Tibial artery (tissue), 4 donors: ENCODE data around the gene ADAMTSL1.

Source experiments
- DNase-seq, 2 donors: peaks; one replicate each; pipeline ENCODE4 v3.0.0-alpha.2; 2019
- H3K27ac ChIP-seq, 2 donors: fragments of 200-600 bp; sonication (generic) in 1 of 2; 1 replicate in 1 of 2; 2 replicates in 1 of 2; pipeline ENCODE4 v1.5.1; 2018 to 2019; ENCODE audit warnings: mild to moderate bottlenecking in 1 of 2
- H3K27me3 ChIP-seq, 2 donors: fragments of 200-600 bp; sonication (generic) in 1 of 2; one replicate each; pipeline versions ENCODE4 v1.5.1 to v1.6.0; 2016 to 2019
- H3K36me3 ChIP-seq, 3 donors: fragments of 200-600 bp; sonication (generic) in 2 of 3; one replicate each; pipeline ENCODE4 v1.5.1; 2016 to 2019; ENCODE audit warnings: mild to moderate bottlenecking in 2 of 3
- H3K4me1 ChIP-seq, 4 donors: fragments of 200-600 bp; sonication (generic) in 2 of 4; 1 replicate in 3 of 4; 2 replicates in 1 of 4; pipeline ENCODE4 v1.5.1; 2016 to 2019
- H3K4me3 ChIP-seq, 2 donors: fragments of 200-600 bp; sonication (generic) in 1 of 2; 1 replicate in 1 of 2; 2 replicates in 1 of 2; pipeline ENCODE4 v1.5.1; 2018 to 2019; ENCODE audit warnings: mild to moderate bottlenecking in 2 of 2
- H3K9me3 ChIP-seq, 3 donors: fragments of 200-600 bp; sonication (generic) in 1 of 3; one replicate each; pipeline ENCODE4 v1.5.1; 2016 to 2019
- intact Hi-C: fragments of 100-400 bp; cut with DNase I; formaldehyde crosslinking; loops from one replicate; pipeline ENCODE4 v1.15.0; 2023; ENCODE audit warnings: low total_unique reads
- TF ChIP-seq, protein P1 (sequence below), 2 experiments: fragments of 200-600 bp in 1 of 2; fragments of 450-650 bp in 1 of 2; IDR thresholded peaks; one replicate each; pipeline ENCODE4 v1.5.1; 2017 to 2019; ENCODE audit warnings: antibody characterized with exemption in 2 of 2, mild to moderate bottlenecking in 1 of 2, moderate library complexity in 1 of 2

Gene ADAMTSL1

DNA sequence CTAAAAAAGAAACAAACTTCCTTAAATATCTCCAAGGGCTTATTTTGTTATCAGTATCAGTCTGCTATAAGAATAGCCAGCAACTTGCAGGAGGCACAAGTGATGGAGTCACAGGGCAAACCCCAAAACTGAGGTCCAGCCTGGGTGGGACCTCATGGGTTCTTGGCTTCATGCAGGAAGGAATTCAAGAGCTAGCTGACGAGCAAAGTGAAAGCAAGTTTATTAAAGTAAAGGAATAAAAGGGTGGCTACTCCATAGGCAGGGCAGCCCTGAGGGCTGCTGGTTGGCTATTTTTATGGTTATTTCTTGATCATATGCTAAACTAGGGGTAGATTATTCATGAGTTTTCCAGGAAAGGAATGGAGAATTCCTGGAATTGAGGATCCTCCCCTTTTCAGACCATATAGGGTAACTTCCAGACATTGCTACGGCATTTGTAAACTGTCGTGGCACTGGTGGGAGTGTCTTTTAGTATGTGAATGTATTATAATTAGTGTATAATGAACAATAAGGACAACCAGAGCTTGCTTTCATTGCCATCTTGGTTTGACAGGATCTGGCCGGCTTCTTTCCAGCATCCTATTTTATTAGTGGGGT is 231.9 kb downstream of the ADAMTSL1 start:
- intact Hi-C loops = no loop called here
- H3K27ac ChIP-seq = no peak overlapping the region
- TF ChIP-seq, protein P1, sequence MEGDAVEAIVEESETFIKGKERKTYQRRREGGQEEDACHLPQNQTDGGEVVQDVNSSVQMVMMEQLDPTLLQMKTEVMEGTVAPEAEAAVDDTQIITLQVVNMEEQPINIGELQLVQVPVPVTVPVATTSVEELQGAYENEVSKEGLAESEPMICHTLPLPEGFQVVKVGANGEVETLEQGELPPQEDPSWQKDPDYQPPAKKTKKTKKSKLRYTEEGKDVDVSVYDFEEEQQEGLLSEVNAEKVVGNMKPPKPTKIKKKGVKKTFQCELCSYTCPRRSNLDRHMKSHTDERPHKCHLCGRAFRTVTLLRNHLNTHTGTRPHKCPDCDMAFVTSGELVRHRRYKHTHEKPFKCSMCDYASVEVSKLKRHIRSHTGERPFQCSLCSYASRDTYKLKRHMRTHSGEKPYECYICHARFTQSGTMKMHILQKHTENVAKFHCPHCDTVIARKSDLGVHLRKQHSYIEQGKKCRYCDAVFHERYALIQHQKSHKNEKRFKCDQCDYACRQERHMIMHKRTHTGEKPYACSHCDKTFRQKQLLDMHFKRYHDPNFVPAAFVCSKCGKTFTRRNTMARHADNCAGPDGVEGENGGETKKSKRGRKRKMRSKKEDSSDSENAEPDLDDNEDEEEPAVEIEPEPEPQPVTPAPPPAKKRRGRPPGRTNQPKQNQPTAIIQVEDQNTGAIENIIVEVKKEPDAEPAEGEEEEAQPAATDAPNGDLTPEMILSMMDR (IDR thresholded peaks at IDR 0.05) = no peak

DNA sequence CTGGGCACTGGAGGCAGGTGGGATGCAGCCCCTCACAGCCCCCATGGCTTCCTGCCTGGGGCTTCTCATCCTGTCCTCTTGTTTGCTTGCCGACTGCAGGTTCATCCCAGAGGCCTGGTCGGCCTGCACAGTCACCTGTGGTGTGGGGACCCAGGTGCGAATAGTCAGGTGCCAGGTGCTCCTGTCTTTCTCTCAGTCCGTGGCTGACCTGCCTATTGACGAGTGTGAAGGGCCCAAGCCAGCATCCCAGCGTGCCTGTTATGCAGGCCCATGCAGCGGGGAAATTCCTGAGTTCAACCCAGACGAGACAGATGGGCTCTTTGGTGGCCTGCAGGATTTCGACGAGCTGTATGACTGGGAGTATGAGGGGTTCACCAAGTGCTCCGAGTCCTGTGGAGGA is 232.7 kb downstream of the ADAMTSL1 start:
- Histone ChIP-seq H3K9me3 (no peaks in the 10 kb centered on the region), H3K27ac (no peak overlapping the region), H3K4me3 (no peak overlapping the region), H3K36me3 (no peaks in the 10 kb centered on the region), H3K4me1 (peaks cover 0 to 29% (median 2%) of the 10 kb centered on the region in 4 donors), H3K27me3 (no peaks in the 10 kb centered on the region)
- intact Hi-C loops = no loop called here
- TF ChIP-seq, protein P1 (IDR thresholded peaks at IDR 0.05) = no peak
- DNase-seq = no peak

More for the DNA sequence above, 231.9 kb downstream of the ADAMTSL1 start:
- no peak for DNase-seq
- H3K9me3 ChIP-seq = no peaks in the 10 kb centered on the region
- H3K36me3 ChIP-seq = no peaks in the 10 kb centered on the region
- H3K4me3 ChIP-seq = peak overlapping the region in 1 of 2 donors; percentile 7
- H3K4me1 ChIP-seq = peaks cover 0 to 29% (median 2%) of the 10 kb centered on the region in 4 donors
- no peaks in the 10 kb centered on the region for H3K27me3 ChIP-seq

- no peaks in the 10 kb centered on the region for H3K36me3 ChIP-seq
- H3K4me1 ChIP-seq = peaks cover 0 to 29% (median 2%) of the 10 kb centered on the region in 4 donors
- intact Hi-C loops = no loop called here
- TF ChIP-seq, protein P1 (IDR thresholded peaks at IDR 0.05) = no peak
- H3K27me3 ChIP-seq = no peaks in the 10 kb centered on the region
- DNase-seq = no peak
- no peak overlapping the region for H3K27ac ChIP-seq
- H3K4me3 ChIP-seq = no peak overlapping the region
- no peaks in the 10 kb centered on the region for H3K9me3 ChIP-seq
Measured at GRCh38 chr9:18707061-18707461, 233.1 kb downstream of the ADAMTSL1 start.

- Histone ChIP-seq H3K4me3 (no peak overlapping the region), H3K27ac (no peak overlapping the region), H3K4me1 (peaks cover 0 to 29% (median 2%) of the 10 kb centered on the region in 4 donors), H3K27me3 (no peaks in the 10 kb centered on the region), H3K9me3 (no peaks in the 10 kb centered on the region), H3K36me3 (no peaks in the 10 kb centered on the region)
- intact Hi-C loops = no loop called here
- DNase-seq = no peak
- TF ChIP-seq, protein P1 (IDR thresholded peaks at IDR 0.05) = no peak
Measured at GRCh38 chr9:18707489-18708205, 233.7 kb downstream of the ADAMTSL1 start.

DNA sequence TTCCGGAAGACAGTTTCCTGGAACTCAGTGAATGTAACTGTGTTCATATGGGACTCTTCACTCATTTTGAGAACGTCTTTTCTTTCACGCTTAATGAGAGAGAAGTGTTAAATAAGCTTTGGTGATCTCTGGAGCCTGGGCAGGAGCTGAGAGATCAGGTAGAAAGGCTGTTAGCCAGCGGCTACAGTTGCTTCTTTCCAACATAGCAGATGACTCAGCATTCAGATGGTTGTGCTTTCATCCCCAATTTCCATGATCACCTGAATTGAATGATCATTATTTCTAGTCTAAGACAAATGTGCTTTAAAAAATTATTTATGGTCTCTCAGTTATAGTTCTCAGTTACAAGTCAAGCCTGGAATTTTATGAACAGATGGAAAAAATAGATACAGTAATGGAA is 234.5 kb downstream of the ADAMTSL1 start:
- intact Hi-C loops = no loop called here
- H3K4me3 ChIP-seq = no peak overlapping the region
- H3K27me3 ChIP-seq = no peaks in the 10 kb centered on the region
- H3K27ac ChIP-seq = no peak overlapping the region
- TF ChIP-seq, protein P1 (IDR thresholded peaks at IDR 0.05) = no peak
- H3K4me1 ChIP-seq = peaks cover 0 to 29% (median 2%) of the 10 kb centered on the region in 4 donors
- DNase-seq = no peak
- H3K9me3 ChIP-seq = no peaks in the 10 kb centered on the region
- H3K36me3 ChIP-seq = no peaks in the 10 kb centered on the region
